DND-41 (cell line): ENCODE data around the gene IRF1.

Experiments
- ATAC-seq: fragments of 200-7000 bp; cut with Tn5 transposase; 3 replicates; pipeline ENCODE4 v1.9.1; 2021; ENCODE audit warnings: low read depth; ENCODE audit not compliant: insufficient read depth
- DNase-seq: peaks from one replicate; pipeline ENCODE4 v3.0.0-alpha.2; 2020
- H2AFZ ChIP-seq: 2 replicates; pipeline ENCODE4 v1.6.0; 2012; ENCODE audit warnings: low read depth, low read length
- H3K27ac ChIP-seq: 2 replicates; pipeline ENCODE4 v1.5.1; 2012; ENCODE audit warnings: low read length, inconsistent platforms
- H3K27me3 ChIP-seq: fragments of 200-600 bp; sonication (generic); 2 replicates; pipeline ENCODE4 v1.6.0; 2012; ENCODE audit warnings: low read length, mild to moderate bottlenecking, inconsistent platforms; ENCODE audit not compliant: insufficient read depth, poor library complexity
- H3K36me3 ChIP-seq: 2 replicates; pipeline ENCODE4 v1.5.1; 2012; ENCODE audit warnings: low read length, inconsistent platforms; ENCODE audit not compliant: insufficient read depth
- H3K4me1 ChIP-seq: 2 replicates; pipeline ENCODE4 v1.5.1; 2012; ENCODE audit warnings: mild to moderate bottlenecking, low read length; ENCODE audit not compliant: insufficient read depth
- H3K4me2 ChIP-seq: 2 replicates; pipeline ENCODE4 v1.6.0; 2012; ENCODE audit warnings: mild to moderate bottlenecking, moderate library complexity, low read length, inconsistent platforms; ENCODE audit not compliant: insufficient read depth
- H3K4me3 ChIP-seq, 2 experiments: fragments of 200-600 bp in 1 of 2; shearing (Covaris generic) in 1 of 2; 2 replicates each; pipeline ENCODE4 v1.5.1; 2012 to 2016; ENCODE audit warnings: inconsistent platforms in 2 of 2, low read length in 2 of 2, mild to moderate bottlenecking in 2 of 2, low read depth in 1 of 2, moderate library complexity in 1 of 2
- H3K79me2 ChIP-seq: 2 replicates; pipeline ENCODE4 v1.6.0; 2012; ENCODE audit warnings: low read length, inconsistent platforms; ENCODE audit not compliant: insufficient read depth
- H3K9ac ChIP-seq: 2 replicates; pipeline ENCODE4 v1.6.0; 2012; ENCODE audit warnings: low read depth, mild to moderate bottlenecking, inconsistent platforms, low read length, moderate library complexity
- H3K9me3 ChIP-seq: 2 replicates; pipeline ENCODE4 v1.5.1; 2012; ENCODE audit warnings: low read length, moderate library complexity, mild to moderate bottlenecking, inconsistent platforms; ENCODE audit not compliant: insufficient read depth, severe bottlenecking
- H4K20me1 ChIP-seq: 2 replicates; pipeline ENCODE4 v1.6.0; 2012; ENCODE audit warnings: low read length; ENCODE audit not compliant: insufficient read depth
- CTCF ChIP-seq: IDR thresholded peaks from 2 replicates; pipeline ENCODE4 v1.5.1; 2012; ENCODE audit warnings: borderline replicate concordance, low read length, moderate library complexity, mild to moderate bottlenecking; ENCODE audit not compliant: poor library complexity, severe bottlenecking; ENCODE audit errors: extremely low read depth
- EZH2 ChIP-seq: IDR thresholded peaks from 3 replicates; pipeline ENCODE4 v1.6.1; 2012; ENCODE audit warnings: borderline replicate concordance, low read depth, mild to moderate bottlenecking, moderate library complexity, low read length, inconsistent platforms; ENCODE audit not compliant: severe bottlenecking

IRF1 gene

GRCh38 chr5:132456296-132456986 lies 34.1 kb downstream of the IRF1 start:
- Histone ChIP-seq H3K9me3 (no peaks in the 10 kb centered on the region), H3K27me3 (no peaks in the 10 kb centered on the region), H3K36me3 (peaks cover 82% of the 10 kb centered on the region), H3K27ac (peak overlapping the region; percentile 99), H3K4me3 (peak overlapping the region in 1 of 2 experiments; percentile 43; a peak in 2 of 4 replicates), H3K9ac (peak overlapping the region; percentile 69), H3K4me2 (peak overlapping the region; percentile 60), H2AFZ (no peak overlapping the region), H4K20me1 (peaks cover 7% of the 10 kb centered on the region), H3K79me2 (peaks cover 94% of the 10 kb centered on the region), H3K4me1 (peaks cover 100% of the 10 kb centered on the region)
- ATAC-seq (peak; percentile 57), DNase-seq (peak; percentile 78)
- TF ChIP-seq CTCF: no peak
- no peak for TF ChIP-seq EZH2

- DNase-seq (peak; percentile 72), ATAC-seq (no peak)
- H3K4me1 ChIP-seq: peaks cover 96% of the 10 kb centered on the region
- peak overlapping the region; percentile 60 for H3K4me2 ChIP-seq
- H3K79me2 ChIP-seq: peaks cover 94% of the 10 kb centered on the region
- peaks cover 7% of the 10 kb centered on the region for H4K20me1 ChIP-seq
- peaks cover 84% of the 10 kb centered on the region for H3K36me3 ChIP-seq
- no peak overlapping the region for H2AFZ ChIP-seq
- peak overlapping the region in 1 of 2 experiments; percentile 43; a peak in 2 of 4 replicates for H3K4me3 ChIP-seq
- TF ChIP-seq EZH2: no peak
- TF ChIP-seq CTCF: no peak
- peak overlapping the region; percentile 69 for H3K9ac ChIP-seq
- peak overlapping the region; percentile 99 for H3K27ac ChIP-seq
- no peaks in the 10 kb centered on the region for H3K9me3 ChIP-seq
- H3K27me3 ChIP-seq: no peaks in the 10 kb centered on the region
Observed at GRCh38 chr5:132455614-132456115, 34.9 kb downstream of the IRF1 start.

GRCh38 chr5:132454361-132454760 lies 36.2 kb downstream of the IRF1 start:
- Histone ChIP-seq H3K36me3 (peaks cover 82% of the 10 kb centered on the region), H4K20me1 (peaks cover 13% of the 10 kb centered on the region), H3K79me2 (peaks cover 93% of the 10 kb centered on the region), H3K9me3 (no peaks in the 10 kb centered on the region), H3K4me1 (peaks cover 89% of the 10 kb centered on the region), H2AFZ (no peak overlapping the region), H3K27me3 (no peaks in the 10 kb centered on the region), H3K27ac (peak overlapping the region; percentile 99), H3K4me2 (peak overlapping the region; percentile 60; the same call in 1 of the 2 replicates), H3K4me3 (no peak overlapping the region), H3K9ac (peak overlapping the region; percentile 29; the same call in 1 of the 2 replicates)
- peak; percentile 24 for DNase-seq
- TF ChIP-seq EZH2 (no peak), CTCF (no peak)
- no peak for ATAC-seq
